ENCODE measurements around the gene CANT1. TPM values are rescaled to one million over a fixed set of nuclear protein-coding genes. Genes with fewer than 3 reads are reported as not detected.

The CANT1 gene
- total and polyA plus RNA-seq, 4 donors: 6.2 to 20.0 (median 16.4) TPM

- DNase-seq (ENCODE audit: low spot score): no peak
- peaks cover 0 to 4% (median 0%) of the 10 kb centered on the region in 4 donors for H3K4me1 ChIP-seq (ENCODE audit: control insufficient read depth in 4 of 4, insufficient read depth in 4 of 4, low read length in 3 of 4)
These were observed 11.2 kb upstream of the CANT1 start for GRCh38 chr17:79020631-79021301.

GRCh38 chr17:79019632-79020584, 10.3 kb upstream of the CANT1 start:
- H3K27ac ChIP-seq (ENCODE audit: low read depth in 1 of 2, low read length in 2 of 2): peak overlapping the region; percentile 77 to 83
- no peaks in the 10 kb centered on the region for H3K9me3 ChIP-seq (ENCODE audit: control insufficient read depth in 4 of 4, low read length in 3 of 4)
- 27% methylated on average over 19 of the region's 19 CpGs for WGBS
- no peak overlapping the region for H3K9ac ChIP-seq (ENCODE audit: low read depth in 1 of 2, low read length in 2 of 2)
- no peak for DNase-seq (ENCODE audit: low spot score)
- H3K4me3 ChIP-seq (ENCODE audit: low read depth in 1 of 3, low read length in 3 of 3): no peak overlapping the region
- H3K36me3 ChIP-seq (ENCODE audit: control insufficient read depth in 4 of 4, insufficient read depth in 3 of 4, low read depth in 1 of 4, low read length in 3 of 4): no peaks in the 10 kb centered on the region
- TF ChIP-seq, protein P1, sequence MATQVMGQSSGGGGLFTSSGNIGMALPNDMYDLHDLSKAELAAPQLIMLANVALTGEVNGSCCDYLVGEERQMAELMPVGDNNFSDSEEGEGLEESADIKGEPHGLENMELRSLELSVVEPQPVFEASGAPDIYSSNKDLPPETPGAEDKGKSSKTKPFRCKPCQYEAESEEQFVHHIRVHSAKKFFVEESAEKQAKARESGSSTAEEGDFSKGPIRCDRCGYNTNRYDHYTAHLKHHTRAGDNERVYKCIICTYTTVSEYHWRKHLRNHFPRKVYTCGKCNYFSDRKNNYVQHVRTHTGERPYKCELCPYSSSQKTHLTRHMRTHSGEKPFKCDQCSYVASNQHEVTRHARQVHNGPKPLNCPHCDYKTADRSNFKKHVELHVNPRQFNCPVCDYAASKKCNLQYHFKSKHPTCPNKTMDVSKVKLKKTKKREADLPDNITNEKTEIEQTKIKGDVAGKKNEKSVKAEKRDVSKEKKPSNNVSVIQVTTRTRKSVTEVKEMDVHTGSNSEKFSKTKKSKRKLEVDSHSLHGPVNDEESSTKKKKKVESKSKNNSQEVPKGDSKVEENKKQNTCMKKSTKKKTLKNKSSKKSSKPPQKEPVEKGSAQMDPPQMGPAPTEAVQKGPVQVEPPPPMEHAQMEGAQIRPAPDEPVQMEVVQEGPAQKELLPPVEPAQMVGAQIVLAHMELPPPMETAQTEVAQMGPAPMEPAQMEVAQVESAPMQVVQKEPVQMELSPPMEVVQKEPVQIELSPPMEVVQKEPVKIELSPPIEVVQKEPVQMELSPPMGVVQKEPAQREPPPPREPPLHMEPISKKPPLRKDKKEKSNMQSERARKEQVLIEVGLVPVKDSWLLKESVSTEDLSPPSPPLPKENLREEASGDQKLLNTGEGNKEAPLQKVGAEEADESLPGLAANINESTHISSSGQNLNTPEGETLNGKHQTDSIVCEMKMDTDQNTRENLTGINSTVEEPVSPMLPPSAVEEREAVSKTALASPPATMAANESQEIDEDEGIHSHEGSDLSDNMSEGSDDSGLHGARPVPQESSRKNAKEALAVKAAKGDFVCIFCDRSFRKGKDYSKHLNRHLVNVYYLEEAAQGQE (IDR thresholded peaks at IDR 0.05): peak; percentile 80
- TF ChIP-seq NR2F2 (IDR thresholded peaks at IDR 0.05) (peak; percentile 26), MAX (IDR thresholded peaks at IDR 0.05) (no peak), HNF4A (conservative IDR thresholded peaks at IDR 0.05) (no peak), ATF3 (IDR thresholded peaks at IDR 0.05) (no peak), SP1 (IDR thresholded peaks at IDR 0.05) (peak; percentile 32), YY1 (IDR thresholded peaks at IDR 0.05) (no peak), EGR1 (IDR thresholded peaks at IDR 0.05; ENCODE audit: low read depth in 2 of 2) (no peak), TAF1 (conservative IDR thresholded peaks at IDR 0.05) (no peak), JUND (IDR thresholded peaks at IDR 0.05) (no peak), ZBTB33 (IDR thresholded peaks at IDR 0.05) (no peak), HNF4G (IDR thresholded peaks at IDR 0.05) (no peak), RAD21 (IDR thresholded peaks at IDR 0.05) (peak; percentile 69 to 71), FOXA2 (IDR thresholded peaks at IDR 0.05) (no peak), FOXA1 (IDR thresholded peaks at IDR 0.05) (no peak), GABPA (IDR thresholded peaks at IDR 0.05 in 1 of 2, conservative IDR thresholded peaks at IDR 0.05 in 1 of 2) (no peak), RXRA (IDR thresholded peaks at IDR 0.05) (no peak)
- TF ChIP-seq, protein P2, sequence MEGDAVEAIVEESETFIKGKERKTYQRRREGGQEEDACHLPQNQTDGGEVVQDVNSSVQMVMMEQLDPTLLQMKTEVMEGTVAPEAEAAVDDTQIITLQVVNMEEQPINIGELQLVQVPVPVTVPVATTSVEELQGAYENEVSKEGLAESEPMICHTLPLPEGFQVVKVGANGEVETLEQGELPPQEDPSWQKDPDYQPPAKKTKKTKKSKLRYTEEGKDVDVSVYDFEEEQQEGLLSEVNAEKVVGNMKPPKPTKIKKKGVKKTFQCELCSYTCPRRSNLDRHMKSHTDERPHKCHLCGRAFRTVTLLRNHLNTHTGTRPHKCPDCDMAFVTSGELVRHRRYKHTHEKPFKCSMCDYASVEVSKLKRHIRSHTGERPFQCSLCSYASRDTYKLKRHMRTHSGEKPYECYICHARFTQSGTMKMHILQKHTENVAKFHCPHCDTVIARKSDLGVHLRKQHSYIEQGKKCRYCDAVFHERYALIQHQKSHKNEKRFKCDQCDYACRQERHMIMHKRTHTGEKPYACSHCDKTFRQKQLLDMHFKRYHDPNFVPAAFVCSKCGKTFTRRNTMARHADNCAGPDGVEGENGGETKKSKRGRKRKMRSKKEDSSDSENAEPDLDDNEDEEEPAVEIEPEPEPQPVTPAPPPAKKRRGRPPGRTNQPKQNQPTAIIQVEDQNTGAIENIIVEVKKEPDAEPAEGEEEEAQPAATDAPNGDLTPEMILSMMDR (IDR thresholded peaks at IDR 0.05; ENCODE audit: low read depth, low read length, missing input control): peak; percentile 54
- H3K27me3 ChIP-seq (ENCODE audit: control insufficient read depth in 4 of 4, insufficient read depth in 4 of 4, low read length in 3 of 4): peaks cover 0 to 7% (median 0%) of the 10 kb centered on the region in 4 donors
- peaks cover 0 to 4% (median 0%) of the 10 kb centered on the region in 4 donors for H3K4me1 ChIP-seq (ENCODE audit: control insufficient read depth in 4 of 4, insufficient read depth in 4 of 4, low read length in 3 of 4)

More at GRCh38 chr17:79020631-79021301, 11.2 kb upstream of the CANT1 start:
- H3K4me3 ChIP-seq (ENCODE audit: low read depth in 1 of 3, low read length in 3 of 3): no peak overlapping the region
- no peaks in the 10 kb centered on the region for H3K9me3 ChIP-seq (ENCODE audit: control insufficient read depth in 4 of 4, low read length in 3 of 4)
- TF ChIP-seq NR2F2 (IDR thresholded peaks at IDR 0.05): no peak
- H3K36me3 ChIP-seq (ENCODE audit: control insufficient read depth in 4 of 4, insufficient read depth in 3 of 4, low read depth in 1 of 4, low read length in 3 of 4): no peaks in the 10 kb centered on the region
- peaks cover 0 to 7% (median 0%) of the 10 kb centered on the region in 4 donors for H3K27me3 ChIP-seq (ENCODE audit: control insufficient read depth in 4 of 4, insufficient read depth in 4 of 4, low read length in 3 of 4)
- WGBS: 59% methylated on average over 2 of the region's 2 CpGs
- H3K9ac ChIP-seq (ENCODE audit: low read depth in 1 of 2, low read length in 2 of 2): no peak overlapping the region
- H3K27ac ChIP-seq (ENCODE audit: low read depth in 1 of 2, low read length in 2 of 2): peak overlapping the region; percentile 77 to 83

Measured in liver (tissue), 9 donors.